T-helper 2 cell treated with Interferon-gamma antibody and Interleukin-4, amounts not matched to agents 5 μg/mL and 100 μg/mL, for 36 hours (primary cell): Measurements from ENCODE around the gene GABRP.
"Not testable (repeated sequence)": the region's sequence is repeated elsewhere in the genome, so short reads cannot be mapped to it uniquely, and the experiment has no call there.

ENCODE experiments used
- DNase-seq: peaks from one replicate; pipeline ENCODE4 v3.0.0; 2021; ENCODE audit warnings: low spot score
- H3K27ac Mint-ChIP-seq: one replicate; pipeline ENCODE4 v1.8.0; 2021; ENCODE audit warnings: mild to moderate bottlenecking, mixed read lengths
- H3K27me3 Mint-ChIP-seq: one replicate; pipeline ENCODE4 v1.8.0; 2021; ENCODE audit warnings: low read depth, mixed read lengths
- H3K36me3 Mint-ChIP-seq: one replicate; pipeline ENCODE4 v1.8.0; 2021; ENCODE audit warnings: low read depth, mixed read lengths
- H3K4me1 Mint-ChIP-seq: one replicate; pipeline ENCODE4 v1.8.0; 2021; ENCODE audit warnings: low read depth, mixed read lengths
- H3K4me3 Mint-ChIP-seq: one replicate; pipeline ENCODE4 v1.8.0; 2022; ENCODE audit warnings: mild to moderate bottlenecking, moderate library complexity, mixed read lengths
- H3K9me3 Mint-ChIP-seq: one replicate; pipeline ENCODE4 v1.8.0; 2021; ENCODE audit warnings: mixed read lengths

Gene GABRP

GRCh38 chr5:170748951-170749471, 34.5 kb upstream of the GABRP start:
- Mint-ChIP-seq H3K27me3 (peaks cover 8% of the 10 kb centered on the region), H3K27ac (no peak overlapping the region), H3K36me3 (no peaks in the 10 kb centered on the region), H3K9me3 (no peaks in the 10 kb centered on the region), H3K4me1 (no peaks in the 10 kb centered on the region), H3K4me3 (no peak overlapping the region)
- DNase-seq, result no peak

DNA sequence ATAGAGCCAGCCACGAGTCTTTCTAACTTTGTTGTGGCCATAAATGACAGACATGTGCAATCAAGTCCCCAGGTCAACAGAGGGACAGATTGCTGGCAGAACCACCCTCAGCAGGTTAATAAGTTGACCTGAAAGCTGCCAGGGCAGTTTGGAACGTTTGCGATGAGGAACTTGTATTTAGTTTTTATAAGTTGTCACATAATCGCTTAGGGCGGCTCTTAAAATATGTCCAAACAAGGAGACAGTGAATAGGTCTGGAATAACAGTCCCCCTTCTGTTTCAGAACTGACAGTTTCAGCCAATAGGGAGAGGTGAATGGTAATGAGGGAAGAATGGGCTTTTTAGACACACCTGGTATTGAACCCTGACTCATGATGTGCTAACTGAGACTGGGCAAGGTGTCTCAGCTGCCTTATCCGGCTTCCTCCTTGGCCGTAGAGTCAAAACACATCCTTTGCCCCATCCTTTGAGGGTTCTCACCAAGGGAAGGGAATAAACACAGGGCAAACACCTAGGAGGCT, 33.6 kb upstream of the GABRP start:
- no peaks in the 10 kb centered on the region for H3K36me3 Mint-ChIP-seq
- no peak overlapping the region for H3K4me3 Mint-ChIP-seq
- H3K27me3 Mint-ChIP-seq, result peaks cover 4% of the 10 kb centered on the region
- no peaks in the 10 kb centered on the region for H3K9me3 Mint-ChIP-seq
- H3K27ac Mint-ChIP-seq, result no peak overlapping the region
- H3K4me1 Mint-ChIP-seq, result no peaks in the 10 kb centered on the region
- DNase-seq, result no peak

DNA sequence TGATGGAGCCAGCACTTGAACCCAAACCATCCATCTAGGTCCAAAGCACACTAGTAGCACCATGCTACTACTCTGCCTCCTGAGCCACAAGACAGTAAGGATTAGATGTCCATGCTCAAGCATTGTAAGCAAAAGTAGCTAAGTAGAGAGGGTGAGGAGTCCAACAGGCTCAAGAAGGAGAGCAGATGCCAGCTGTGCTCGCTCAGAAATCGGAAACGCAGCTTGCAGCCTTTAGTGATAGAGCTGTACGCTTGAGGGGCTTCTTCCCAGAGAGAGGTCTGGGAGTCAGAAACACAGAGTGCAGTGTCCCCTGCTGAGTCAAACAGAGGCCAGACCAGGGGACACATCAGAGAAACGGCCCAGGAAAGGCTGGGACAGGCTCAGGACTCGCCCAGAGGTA, 32.7 kb upstream of the GABRP start:
- Mint-ChIP-seq H3K36me3 (no peaks in the 10 kb centered on the region), H3K4me1 (no peaks in the 10 kb centered on the region), H3K9me3 (no peaks in the 10 kb centered on the region), H3K27me3 (peaks cover 2% of the 10 kb centered on the region), H3K27ac (no peak overlapping the region), H3K4me3 (no peak overlapping the region)
- DNase-seq, result no peak

DNA sequence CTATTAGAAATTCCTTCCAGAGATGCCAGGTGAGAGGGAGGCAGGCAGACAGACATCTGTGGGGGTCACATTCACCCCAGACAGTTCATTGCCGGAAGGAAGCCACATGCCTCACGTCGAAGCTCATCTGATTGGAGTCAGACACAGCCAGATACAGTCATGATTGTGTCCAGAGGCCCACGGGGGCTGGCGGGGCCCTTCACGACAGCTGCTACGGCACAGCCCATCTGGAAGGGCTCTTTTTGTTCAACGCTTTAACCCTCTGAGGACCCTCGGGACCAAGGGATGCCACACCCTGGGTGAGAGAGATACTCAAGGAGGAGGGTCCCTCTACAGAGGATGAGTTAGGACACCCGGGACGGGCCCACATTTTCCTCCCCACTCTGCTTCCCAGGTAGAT, 31.9 kb upstream of the GABRP start:
- H3K36me3 Mint-ChIP-seq, result no peaks in the 10 kb centered on the region
- peaks cover 2% of the 10 kb centered on the region for H3K27me3 Mint-ChIP-seq

GRCh38 chr5:170752257-170753215, 31.0 kb upstream of the GABRP start:
- Mint-ChIP-seq H3K27me3 (peaks cover 2% of the 10 kb centered on the region), H3K4me3 (no peak overlapping the region), H3K36me3 (no peaks in the 10 kb centered on the region), H3K27ac (no peak overlapping the region), H3K4me1 (no peaks in the 10 kb centered on the region), H3K9me3 (no peaks in the 10 kb centered on the region)
- DNase-seq, result no peak

More for the DNA sequence above, 31.9 kb upstream of the GABRP start:
- H3K9me3 Mint-ChIP-seq, result no peaks in the 10 kb centered on the region
- no peaks in the 10 kb centered on the region for H3K4me1 Mint-ChIP-seq
- H3K27ac Mint-ChIP-seq, result no peak overlapping the region
- DNase-seq, result no peak
- no peak overlapping the region for H3K4me3 Mint-ChIP-seq

DNA sequence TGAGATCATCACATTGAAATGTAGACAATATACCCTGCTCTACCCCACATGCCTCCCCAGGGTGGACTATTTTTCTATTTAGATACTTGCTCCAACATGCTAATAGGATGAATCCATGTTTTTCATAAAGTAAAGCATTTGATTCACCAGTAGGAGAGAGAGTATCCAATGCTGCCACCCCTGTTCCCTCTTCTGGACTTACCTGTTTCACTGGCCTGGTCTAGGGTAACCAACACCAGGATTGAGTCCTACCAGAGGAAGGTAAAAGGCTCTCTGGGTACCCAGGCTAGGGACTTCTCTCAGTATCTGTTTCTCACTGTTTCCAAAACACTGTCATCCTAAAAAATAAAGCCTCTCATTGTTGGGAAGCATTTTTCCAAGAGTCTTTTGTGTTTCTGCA, 30.2 kb upstream of the GABRP start:
- H3K27me3 Mint-ChIP-seq, result no peaks in the 10 kb centered on the region
- no peaks in the 10 kb centered on the region for H3K36me3 Mint-ChIP-seq
- H3K4me1 Mint-ChIP-seq, result no peaks in the 10 kb centered on the region
- H3K9me3 Mint-ChIP-seq, result no peaks in the 10 kb centered on the region
- no peak for DNase-seq
- no peak overlapping the region for H3K27ac Mint-ChIP-seq
- no peak overlapping the region for H3K4me3 Mint-ChIP-seq

GRCh38 chr5:170754508-170754907, 29.0 kb upstream of the GABRP start:
- not testable (repeated sequence) for H3K27me3 Mint-ChIP-seq, H3K36me3 Mint-ChIP-seq

DNA sequence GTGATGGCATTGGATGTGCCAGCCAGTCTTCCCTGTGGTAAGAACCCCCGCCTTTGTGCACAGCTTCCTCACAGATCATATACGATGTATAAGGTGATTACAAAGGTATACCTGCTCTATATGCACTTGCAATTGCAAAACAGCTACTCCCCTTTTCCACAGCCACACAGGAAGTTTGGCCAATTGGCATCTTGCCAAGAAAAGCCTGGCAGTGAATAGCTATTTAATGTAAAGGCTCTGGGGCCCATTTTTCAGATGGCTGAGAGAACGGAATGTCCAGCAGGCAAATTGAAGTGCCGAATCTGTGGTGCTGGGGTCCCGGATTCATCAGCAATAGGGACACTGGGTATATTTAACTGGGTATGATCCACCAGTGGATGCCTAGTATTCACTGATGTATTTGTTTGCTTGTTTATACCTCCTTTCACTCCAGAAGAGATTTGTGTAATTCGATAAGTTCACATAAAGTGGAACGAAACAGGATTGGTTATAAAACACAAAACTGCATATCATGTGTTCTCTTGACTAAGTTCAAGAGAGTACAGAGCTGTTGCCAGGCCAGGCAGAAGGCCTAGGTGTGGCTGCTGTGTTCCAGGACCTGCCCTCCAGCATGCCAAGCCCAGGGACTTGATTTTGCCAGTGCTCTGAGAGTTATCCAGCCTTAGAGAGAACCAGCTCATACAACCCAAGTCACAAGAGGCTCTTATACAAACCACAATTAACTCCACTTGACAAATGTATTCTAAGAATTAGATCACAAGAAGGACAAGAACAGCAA, 27.7 kb upstream of the GABRP start:
- Mint-ChIP-seq H3K9me3 (no peaks in the 10 kb centered on the region), H3K4me1 (no peaks in the 10 kb centered on the region), H3K27me3 (no peaks in the 10 kb centered on the region), H3K27ac (no peak overlapping the region), H3K36me3 (no peaks in the 10 kb centered on the region), H3K4me3 (no peak overlapping the region)
- DNase-seq, result no peak

More at GRCh38 chr5:170754508-170754907, 29.0 kb upstream of the GABRP start:
- H3K9me3 Mint-ChIP-seq, H3K27ac Mint-ChIP-seq, DNase-seq, H3K4me1 Mint-ChIP-seq, H3K4me3 Mint-ChIP-seq: not testable (repeated sequence)

- Mint-ChIP-seq H3K4me1 (no peaks in the 10 kb centered on the region), H3K27me3 (no peaks in the 10 kb centered on the region), H3K36me3 (no peaks in the 10 kb centered on the region), H3K27ac (no peak overlapping the region), H3K4me3 (no peak overlapping the region), H3K9me3 (no peaks in the 10 kb centered on the region)
- DNase-seq, result no peak
Measured at GRCh38 chr5:170756691-170757090, 26.8 kb upstream of the GABRP start.

DNA sequence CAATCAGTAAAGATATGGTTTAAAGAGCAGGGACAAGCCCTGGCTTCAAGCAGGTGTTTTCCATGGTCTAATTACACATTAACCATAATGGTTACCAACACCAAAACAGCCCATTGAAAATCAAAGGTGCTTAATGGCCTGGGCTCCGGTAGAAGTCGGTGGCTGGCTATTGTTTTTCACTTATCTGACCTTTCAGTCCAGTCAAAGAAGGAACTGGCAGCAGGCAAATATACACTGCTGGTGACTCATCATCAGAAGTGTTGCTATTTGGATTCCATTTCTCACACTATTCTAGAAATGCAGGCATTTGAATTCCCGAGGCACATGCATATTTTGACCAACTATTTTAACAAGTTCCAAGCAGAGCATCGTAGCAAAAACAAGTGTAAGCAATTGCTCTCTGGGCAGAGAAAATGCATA, 26.3 kb upstream of the GABRP start:
- H3K36me3 Mint-ChIP-seq, result no peaks in the 10 kb centered on the region
- H3K9me3 Mint-ChIP-seq, result no peaks in the 10 kb centered on the region
- H3K27ac Mint-ChIP-seq, result no peak overlapping the region
- no peak overlapping the region for H3K4me3 Mint-ChIP-seq
- no peaks in the 10 kb centered on the region for H3K27me3 Mint-ChIP-seq
- DNase-seq, result no peak
- no peaks in the 10 kb centered on the region for H3K4me1 Mint-ChIP-seq

DNA sequence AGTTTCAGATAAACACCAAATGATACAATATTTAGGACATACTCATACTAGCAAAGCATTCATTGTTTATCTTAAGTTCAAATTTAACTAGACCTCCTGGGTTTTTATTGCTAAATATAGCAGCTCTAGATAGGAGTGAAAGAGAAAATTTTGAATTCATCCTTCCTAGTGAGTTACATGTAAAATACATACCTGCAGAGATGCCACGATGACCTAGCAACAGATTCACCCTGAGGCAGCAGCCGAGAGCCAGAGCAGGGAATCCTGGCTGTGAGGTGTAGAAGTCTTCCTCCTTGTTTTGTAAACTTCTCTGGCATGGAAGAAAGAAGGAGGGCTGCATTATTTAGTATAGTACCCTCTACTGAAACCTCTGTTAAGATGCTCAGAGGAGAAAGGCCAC, 25.9 kb upstream of the GABRP start:
- Mint-ChIP-seq H3K27ac (no peak overlapping the region), H3K27me3 (no peaks in the 10 kb centered on the region), H3K4me1 (no peaks in the 10 kb centered on the region), H3K9me3 (no peaks in the 10 kb centered on the region), H3K4me3 (no peak overlapping the region), H3K36me3 (no peaks in the 10 kb centered on the region)
- DNase-seq, result no peak

DNA sequence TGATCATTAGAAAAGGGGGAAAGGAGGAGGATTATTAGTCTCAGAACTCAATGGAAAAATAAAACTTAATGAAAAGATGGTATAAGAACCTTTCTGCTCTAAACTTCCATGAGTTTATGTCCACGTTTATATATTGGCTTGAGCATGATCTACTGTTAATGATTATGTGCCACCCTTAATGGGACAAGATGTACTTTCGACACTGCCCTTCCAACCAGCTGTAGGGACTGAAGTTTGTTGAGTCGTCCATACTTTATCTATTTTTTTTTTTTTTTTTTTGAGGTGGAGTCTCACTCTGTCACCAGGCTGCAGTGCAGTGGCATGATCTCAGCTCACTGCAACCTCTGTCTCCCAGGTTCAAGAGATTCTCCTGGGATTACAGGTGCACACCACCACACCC, 25.0 kb upstream of the GABRP start:
- Mint-ChIP-seq H3K9me3 (no peaks in the 10 kb centered on the region), H3K36me3 (no peaks in the 10 kb centered on the region), H3K27ac (no peak overlapping the region), H3K4me1 (no peaks in the 10 kb centered on the region), H3K4me3 (no peak overlapping the region), H3K27me3 (no peaks in the 10 kb centered on the region)
- no peak for DNase-seq

- no peak for DNase-seq
- no peaks in the 10 kb centered on the region for H3K27me3 Mint-ChIP-seq
- no peak overlapping the region for H3K4me3 Mint-ChIP-seq
- H3K36me3 Mint-ChIP-seq, result no peaks in the 10 kb centered on the region
- H3K27ac Mint-ChIP-seq, result no peak overlapping the region
- no peaks in the 10 kb centered on the region for H3K4me1 Mint-ChIP-seq
- no peaks in the 10 kb centered on the region for H3K9me3 Mint-ChIP-seq
Measured at GRCh38 chr5:170760113-170760512, 23.4 kb upstream of the GABRP start.
